ENCODE measurements around the gene CEBPG.

DNA sequence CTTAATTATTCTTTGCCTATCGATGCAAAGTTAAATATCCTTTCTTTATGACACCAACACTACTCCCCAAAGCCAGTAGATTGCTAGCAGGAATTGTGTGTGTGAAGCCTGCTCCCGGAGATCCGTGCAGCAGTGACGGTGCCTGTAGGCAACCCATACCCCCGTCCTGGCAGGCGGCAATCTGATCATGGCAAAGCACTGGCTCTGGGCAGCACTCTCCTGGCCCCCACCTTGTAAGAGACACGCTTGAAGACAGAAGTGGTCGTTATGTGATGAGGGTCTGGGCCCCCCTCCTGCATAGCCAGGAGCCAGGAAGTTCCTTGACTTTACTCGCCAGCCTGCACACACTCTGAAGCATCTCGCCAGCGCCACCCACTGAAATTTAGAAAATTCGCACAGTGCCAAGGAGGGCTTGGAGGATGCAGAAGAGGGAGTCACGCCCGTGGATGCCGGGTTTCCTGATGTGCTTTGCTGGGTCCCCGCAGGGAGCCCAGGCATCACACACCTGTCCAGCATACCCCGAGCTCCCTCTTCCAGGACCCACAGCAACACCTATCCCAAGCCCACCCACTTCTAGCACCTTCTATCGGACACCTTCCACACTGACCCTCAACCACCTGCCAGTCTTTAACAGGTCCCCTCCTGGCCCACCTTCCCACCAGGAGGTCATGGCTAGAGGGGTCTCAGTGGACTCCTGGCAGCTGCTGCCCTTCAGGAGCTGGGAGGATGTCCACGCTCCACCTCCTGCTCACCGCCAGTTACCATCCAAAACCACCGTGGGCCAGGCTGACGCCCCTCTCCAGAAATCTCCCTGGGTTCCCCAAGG, 54.5 kb downstream of the CEBPG start:
- no peak for TF ChIP-seq EZH2 (IDR thresholded peaks at IDR 0.05; ENCODE audit: low read depth)
- TF ChIP-seq, protein P1, sequence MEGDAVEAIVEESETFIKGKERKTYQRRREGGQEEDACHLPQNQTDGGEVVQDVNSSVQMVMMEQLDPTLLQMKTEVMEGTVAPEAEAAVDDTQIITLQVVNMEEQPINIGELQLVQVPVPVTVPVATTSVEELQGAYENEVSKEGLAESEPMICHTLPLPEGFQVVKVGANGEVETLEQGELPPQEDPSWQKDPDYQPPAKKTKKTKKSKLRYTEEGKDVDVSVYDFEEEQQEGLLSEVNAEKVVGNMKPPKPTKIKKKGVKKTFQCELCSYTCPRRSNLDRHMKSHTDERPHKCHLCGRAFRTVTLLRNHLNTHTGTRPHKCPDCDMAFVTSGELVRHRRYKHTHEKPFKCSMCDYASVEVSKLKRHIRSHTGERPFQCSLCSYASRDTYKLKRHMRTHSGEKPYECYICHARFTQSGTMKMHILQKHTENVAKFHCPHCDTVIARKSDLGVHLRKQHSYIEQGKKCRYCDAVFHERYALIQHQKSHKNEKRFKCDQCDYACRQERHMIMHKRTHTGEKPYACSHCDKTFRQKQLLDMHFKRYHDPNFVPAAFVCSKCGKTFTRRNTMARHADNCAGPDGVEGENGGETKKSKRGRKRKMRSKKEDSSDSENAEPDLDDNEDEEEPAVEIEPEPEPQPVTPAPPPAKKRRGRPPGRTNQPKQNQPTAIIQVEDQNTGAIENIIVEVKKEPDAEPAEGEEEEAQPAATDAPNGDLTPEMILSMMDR (conservative IDR thresholded peaks at IDR 0.05): no peak
